ENCODE measurements around the gene RUSF1.

DNA sequence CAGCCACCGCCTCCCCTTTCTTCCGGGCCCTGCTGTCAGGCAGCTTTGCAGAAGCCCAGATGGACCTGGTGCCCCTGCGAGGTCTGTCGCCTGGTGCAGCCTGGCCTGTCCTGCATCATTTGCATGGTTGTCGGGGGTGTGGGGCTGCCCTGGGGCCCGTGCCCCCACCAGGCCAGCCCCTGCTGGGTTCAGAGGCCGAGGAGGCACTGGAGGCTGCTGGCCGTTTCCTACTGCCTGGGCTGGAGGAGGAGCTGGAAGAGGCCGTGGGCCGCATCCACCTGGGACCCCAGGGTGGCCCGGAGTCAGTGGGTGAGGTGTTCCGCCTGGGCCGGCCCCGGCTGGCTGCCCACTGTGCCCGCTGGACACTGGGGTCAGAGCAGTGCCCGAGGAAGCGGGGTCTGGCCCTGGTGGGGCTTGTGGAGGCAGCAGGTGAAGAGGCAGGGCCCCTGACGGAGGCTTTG, 41.8 kb downstream of the RUSF1 start:
- no peak for TF ChIP-seq CTCF (conservative IDR thresholded peaks at IDR 0.05; ENCODE audit: low read depth, low read length)
- TF ChIP-seq EZH2 (IDR thresholded peaks at IDR 0.05; ENCODE audit: low read length, unreplicated experiment) = no peak

Data from PC-3 (cell line).